Adrenal gland (tissue), 12 donors: Measurements from ENCODE around the gene DOCK4. TPM values are rescaled to one million over a fixed set of nuclear protein-coding genes. Genes with fewer than 3 reads are reported as not detected.

Experiments used
- DNase-seq, 7 donors: peaks; one replicate each; pipeline ENCODE4 v3.0.0-alpha.2; 2019 to 2020
- H3K27ac ChIP-seq, 5 donors: fragments of 200-600 bp; sonication (generic) in 4 of 5; 1 replicate in 3 of 5; 2 replicates in 2 of 5; pipeline versions ENCODE4 v1.5.1 to v1.8.0; 2016 to 2020; ENCODE audit warnings: mild to moderate bottlenecking in 1 of 5
- H3K27me3 ChIP-seq: fragments of 200-600 bp; 2 replicates; pipeline ENCODE4 v1.8.0; 2021
- H3K36me3 ChIP-seq, 2 donors: fragments of 200-600 bp; replicated peaks in 1 of 2; 1 replicate in 1 of 2; 2 replicates in 1 of 2; pipeline versions ENCODE4 v1.5.1 to v1.8.0; 2018 to 2022
- H3K4me1 ChIP-seq, 2 donors: fragments of 200-600 bp; replicated peaks in 1 of 2; 1 replicate in 1 of 2; 2 replicates in 1 of 2; pipeline versions ENCODE4 v1.5.1 to v1.8.0; 2018 to 2021
- H3K4me3 ChIP-seq, 4 donors: fragments of 200-600 bp; sonication (generic) in 3 of 4; one replicate each; pipeline ENCODE4 v1.5.1; 2016 to 2018
- H3K9me3 ChIP-seq, 3 donors: fragments of 200-600 bp; sonication (generic) in 1 of 3; replicated peaks in 1 of 3; 1 replicate in 2 of 3; 2 replicates in 1 of 3; pipeline versions ENCODE4 v1.5.1 to v1.8.0; 2016 to 2021
- POLR2A ChIP-seq, 2 donors: fragments of 450-650 bp; IDR thresholded peaks; one replicate each; pipeline ENCODE4 v1.6.1; 2017; ENCODE audit warnings: antibody characterized with exemption in 2 of 2, mild to moderate bottlenecking in 2 of 2, moderate library complexity in 1 of 2
- WGBS, 4 donors: extraction: QIAGEN DNeasy Blood & Tissue Kit in 2 of 4; methylation state at CpG; one replicate each; pipeline versions ENCODE4 v1.1.5 to v1.1.7; 2013 to 2017; 5-methylcytosine and 5-hydroxymethylcytosine counted together
- intact Hi-C, 2 donors: fragments of 100-400 bp; cut with DNase I; formaldehyde crosslinking; loops; one replicate each; pipeline versions ENCODE4 v1.14.1 to v1.15.0; 2022 to 2023
- polyA plus RNA-seq, 3 donors: library from polyadenylated mRNA; stranded (reverse); fragments of 200-250 nt in 2 of 3; fragments of 350-450 nt in 1 of 3; fragmentation: Illumina TruSeq in 1 of 3; extraction: RNeasy Lipid Tissue Mini Kit (QIAGEN cat#74804) in 1 of 3; gene quantifications; one replicate each; pipeline ENCODE4 v1.2.3, GENCODE V29; 2013 to 2014
- total RNA-seq, 9 donors: library from RNA; depleted of rRNA in 4 of 9; stranded (reverse); fragments of >200 nt in 4 of 9; fragments of 120-200 nt in 1 of 9; fragmentation: NEBNext Ultra II Directional in 1 of 9; extraction: Animal tissue kit (Norgen Biotek cat#: 25700) in 1 of 9; gene quantifications; one replicate each; pipeline versions ENCODE4 v1.1.0 to v1.2.4, GENCODE V29; 2013 to 2023
- TF ChIP-seq, protein P1 (sequence below), 6 experiments: fragments of 450-650 bp in 4 of 6; fragments of 200-600 bp in 2 of 6; sonication (generic) in 1 of 6; IDR thresholded peaks; 1 replicate in 5 of 6; 2 replicates in 1 of 6; pipeline versions ENCODE4 v1.5.1 to v1.8.0; 2016 to 2021; ENCODE audit warnings: antibody characterized with exemption in 6 of 6, mild to moderate bottlenecking in 2 of 6, moderate library complexity in 1 of 6
- donor health status: healthy with polysubstance abuse.
- donor health status: Bipolar disorder and iron deficiency.
- donor health status: DM: yes; HTN: yes; CAD: no.
- donor health status: DM: no; HTN: no; CAD: no.
- donor health status: DM: no; HTN: no; CAD: no.
- donor health status: DM: yes; HTN: yes; CAD: no.

The DOCK4 gene
- total and polyA plus RNA-seq, 12 donors, result 6.2 to 37.6 (median 21.1) TPM

DNA sequence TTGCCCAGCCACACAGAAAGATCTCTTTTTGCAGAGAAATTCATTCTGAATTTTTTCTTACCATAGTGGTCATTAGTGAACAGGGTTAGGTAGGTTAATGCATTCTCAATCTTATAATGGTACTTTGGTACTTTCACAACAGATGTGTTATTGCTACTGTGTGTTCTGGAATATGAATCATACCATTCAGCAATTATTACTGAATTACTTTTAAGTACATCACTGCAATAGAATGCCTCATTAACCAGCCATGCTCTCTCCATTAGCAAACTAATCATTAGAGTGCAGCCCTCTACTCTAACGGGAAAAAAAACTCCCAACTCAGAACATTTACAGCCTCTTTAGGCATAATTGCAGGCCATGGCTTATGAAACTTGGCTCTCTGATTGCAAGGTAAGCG lies 102.1 kb downstream of the DOCK4 start:
- no peak for DNase-seq
- Histone ChIP-seq H3K4me1 (peaks cover 0 to 10% of the 10 kb centered on the region in 2 donors), H3K27me3 (no peaks in the 10 kb centered on the region), H3K4me3 (no peak overlapping the region), H3K36me3 (no peaks in the 10 kb centered on the region), H3K27ac (no peak overlapping the region), H3K9me3 (no peaks in the 10 kb centered on the region)
- TF ChIP-seq, protein P1, sequence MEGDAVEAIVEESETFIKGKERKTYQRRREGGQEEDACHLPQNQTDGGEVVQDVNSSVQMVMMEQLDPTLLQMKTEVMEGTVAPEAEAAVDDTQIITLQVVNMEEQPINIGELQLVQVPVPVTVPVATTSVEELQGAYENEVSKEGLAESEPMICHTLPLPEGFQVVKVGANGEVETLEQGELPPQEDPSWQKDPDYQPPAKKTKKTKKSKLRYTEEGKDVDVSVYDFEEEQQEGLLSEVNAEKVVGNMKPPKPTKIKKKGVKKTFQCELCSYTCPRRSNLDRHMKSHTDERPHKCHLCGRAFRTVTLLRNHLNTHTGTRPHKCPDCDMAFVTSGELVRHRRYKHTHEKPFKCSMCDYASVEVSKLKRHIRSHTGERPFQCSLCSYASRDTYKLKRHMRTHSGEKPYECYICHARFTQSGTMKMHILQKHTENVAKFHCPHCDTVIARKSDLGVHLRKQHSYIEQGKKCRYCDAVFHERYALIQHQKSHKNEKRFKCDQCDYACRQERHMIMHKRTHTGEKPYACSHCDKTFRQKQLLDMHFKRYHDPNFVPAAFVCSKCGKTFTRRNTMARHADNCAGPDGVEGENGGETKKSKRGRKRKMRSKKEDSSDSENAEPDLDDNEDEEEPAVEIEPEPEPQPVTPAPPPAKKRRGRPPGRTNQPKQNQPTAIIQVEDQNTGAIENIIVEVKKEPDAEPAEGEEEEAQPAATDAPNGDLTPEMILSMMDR (IDR thresholded peaks at IDR 0.05), result no peak
- TF ChIP-seq POLR2A (IDR thresholded peaks at IDR 0.05), result no peak
- WGBS, 4 donors, result 81 to 96% (median 90%) methylated on average over 2 of the region's 2 CpGs
- intact Hi-C loops, result no loop called here

DNA sequence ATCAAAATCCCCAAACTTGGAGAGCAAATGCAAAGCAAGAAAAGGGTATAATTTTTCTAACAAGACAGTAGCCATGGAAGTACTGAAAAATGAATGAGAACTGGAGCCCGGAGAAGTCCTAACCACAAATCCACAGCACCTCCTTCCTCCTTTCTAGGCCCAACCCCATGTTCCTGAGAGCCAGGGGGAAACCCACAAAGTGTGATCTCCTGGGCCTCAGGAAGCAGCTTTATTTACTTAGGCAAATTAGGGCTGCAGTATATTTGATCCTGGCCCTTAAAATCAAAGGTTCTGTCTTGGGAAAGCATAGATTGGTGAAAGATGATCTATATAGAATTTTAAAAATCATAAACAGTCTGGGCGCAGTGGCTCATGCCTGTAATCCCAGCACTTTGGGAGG lies 103.0 kb downstream of the DOCK4 start:
- Histone ChIP-seq H3K27ac (no peak overlapping the region), H3K9me3 (no peaks in the 10 kb centered on the region), H3K36me3 (no peaks in the 10 kb centered on the region), H3K4me1 (peaks cover 0 to under 1% of the 10 kb centered on the region in 2 donors), H3K4me3 (no peak overlapping the region), H3K27me3 (no peaks in the 10 kb centered on the region)
- DNase-seq, result no peak
- TF ChIP-seq POLR2A (IDR thresholded peaks at IDR 0.05), result no peak
- TF ChIP-seq, protein P1 (IDR thresholded peaks at IDR 0.05), result no peak
- 68 to 82% (median 80%) methylated on average over 2 of the region's 2 CpGs for WGBS, 4 donors
- intact Hi-C loops, result no loop called here

DNA sequence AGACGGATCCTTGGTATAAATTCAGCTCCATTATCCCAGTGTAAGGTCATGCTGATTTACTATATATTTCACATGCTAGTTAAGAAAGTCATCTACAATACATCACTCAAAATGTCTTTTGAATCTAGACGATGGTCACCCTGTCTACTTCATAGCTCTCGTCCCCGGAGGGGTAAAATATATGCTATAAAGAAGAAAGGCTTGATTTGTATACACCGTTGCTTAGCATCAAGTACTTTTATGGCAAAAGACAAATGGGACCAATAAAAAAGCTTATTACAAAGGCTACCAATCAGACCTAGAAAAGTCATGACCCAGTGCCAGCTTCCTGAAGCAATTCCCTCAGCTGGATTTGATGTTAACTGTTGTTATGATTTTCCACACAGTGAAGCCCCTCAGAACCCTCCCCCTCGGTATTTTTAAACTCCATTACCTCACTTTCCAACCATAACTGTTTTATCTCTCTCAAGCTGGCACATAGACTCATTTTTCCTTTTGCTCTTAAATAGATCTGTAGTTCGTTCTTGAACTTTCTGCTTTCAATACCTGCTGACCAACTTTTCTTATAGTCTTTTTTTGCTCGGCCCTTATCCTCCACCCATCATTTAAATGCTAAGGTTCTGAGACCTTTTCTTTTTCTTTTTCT lies 104.9 kb downstream of the DOCK4 start:
- no peaks in the 10 kb centered on the region for H3K36me3 ChIP-seq
- TF ChIP-seq POLR2A (IDR thresholded peaks at IDR 0.05), result no peak
- no peak for DNase-seq
- no peaks in the 10 kb centered on the region for H3K27me3 ChIP-seq
- H3K4me1 ChIP-seq, result no peaks in the 10 kb centered on the region
- intact Hi-C loops, result no loop called here
- no peaks in the 10 kb centered on the region for H3K9me3 ChIP-seq
- WGBS, 4 donors, result 70 to 85% (median 73%) methylated on average over 8 of the region's 8 CpGs
- no peak overlapping the region for H3K27ac ChIP-seq
- no peak overlapping the region for H3K4me3 ChIP-seq

DNA sequence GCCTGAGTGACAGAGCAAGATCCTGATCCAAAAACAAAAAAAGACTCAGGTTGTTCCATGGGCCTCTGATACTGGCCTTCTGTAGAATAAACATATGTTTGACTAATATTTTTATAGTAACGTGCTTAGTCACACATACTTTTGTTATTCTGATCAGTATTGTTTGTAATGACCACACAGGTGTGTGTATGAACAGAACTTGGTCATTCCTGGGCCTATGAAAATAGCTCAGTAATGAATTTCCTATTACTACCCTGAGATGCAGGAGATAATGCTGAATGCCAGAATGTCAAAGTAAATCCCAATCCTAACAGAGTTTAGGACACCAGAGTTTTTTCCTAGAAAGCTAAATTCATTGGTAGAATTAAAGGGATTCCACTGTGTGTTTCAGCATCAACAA lies 108.7 kb downstream of the DOCK4 start:
- no peak for DNase-seq
- Histone ChIP-seq H3K27me3 (no peaks in the 10 kb centered on the region), H3K4me1 (no peaks in the 10 kb centered on the region), H3K27ac (no peak overlapping the region), H3K36me3 (no peaks in the 10 kb centered on the region), H3K4me3 (no peak overlapping the region), H3K9me3 (no peaks in the 10 kb centered on the region)
- 90 to 93% (median 90%) methylated on average over 1 of the region's 1 CpG for WGBS, 4 donors
- TF ChIP-seq, protein P1 (IDR thresholded peaks at IDR 0.05), result no peak
- no peak for TF ChIP-seq POLR2A (IDR thresholded peaks at IDR 0.05)
- intact Hi-C loops, result no loop called here

DNA sequence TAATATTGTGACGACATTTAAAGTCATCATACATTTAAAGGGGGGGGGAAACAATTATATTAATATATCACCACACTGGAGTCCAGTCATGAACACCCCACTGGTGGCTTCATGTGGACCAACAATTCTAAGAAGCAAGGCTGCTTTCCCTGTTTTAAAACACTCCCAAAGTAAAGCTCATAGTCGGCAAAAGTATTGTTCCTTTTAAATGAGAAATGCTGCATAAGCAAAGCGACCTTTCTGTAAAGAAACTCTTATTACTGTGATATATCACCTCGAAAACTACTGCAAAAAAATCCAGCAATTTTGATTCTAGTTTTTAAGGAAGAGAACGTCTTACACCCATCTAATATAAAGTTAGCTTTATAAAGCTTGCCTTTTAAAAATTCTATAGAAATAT lies 112.8 kb downstream of the DOCK4 start:
- WGBS, 4 donors, result 85 to 91% (median 87%) methylated on average over 5 of the region's 5 CpGs
- Histone ChIP-seq H3K27me3 (no peaks in the 10 kb centered on the region), H3K4me3 (no peak overlapping the region), H3K36me3 (no peaks in the 10 kb centered on the region), H3K4me1 (no peaks in the 10 kb centered on the region), H3K9me3 (no peaks in the 10 kb centered on the region), H3K27ac (no peak overlapping the region)
- intact Hi-C loops, result no loop called here
- TF ChIP-seq POLR2A (IDR thresholded peaks at IDR 0.05), result no peak
- TF ChIP-seq, protein P1 (IDR thresholded peaks at IDR 0.05), result no peak
- DNase-seq, result no peak
